Peyer's patch (tissue), 4 donors: ENCODE data around the gene MIB1.

Experiments used
- CTCF ChIP-seq, 6 experiments: fragments of 450-650 bp in 4 of 6; fragments of 200-600 bp in 2 of 6; sonication (generic) in 1 of 6; IDR thresholded peaks; one replicate each; pipeline ENCODE4 v1.5.1; 2017 to 2019; ENCODE audit warnings: antibody characterized with exemption in 6 of 6, mild to moderate bottlenecking in 3 of 6, moderate library complexity in 1 of 6
- POLR2A ChIP-seq, 2 donors: fragments of 450-650 bp; IDR thresholded peaks; one replicate each; pipeline ENCODE4 v1.5.1; 2017; ENCODE audit warnings: antibody characterized with exemption in 2 of 2, mild to moderate bottlenecking in 2 of 2, moderate library complexity in 2 of 2

- no peak for TF ChIP-seq POLR2A (IDR thresholded peaks at IDR 0.05)
- no peak for TF ChIP-seq CTCF (IDR thresholded peaks at IDR 0.05)
These were observed 74.5 kb downstream of the MIB1 start for GRCh38 chr18:21815101-21815500.
